GM13977 (cell line): ENCODE data around the gene SMIM35.

ENCODE experiments used
- DNase-seq: peaks from one replicate; pipeline ENCODE4 v3.0.0; 2012; ENCODE audit warnings: low spot score
- in situ Hi-C: fragments of 300-500 bp; cut with MboI; formaldehyde crosslinking; loops from one replicate; pipeline ENCODE4 v1.12.0; 2022; ENCODE audit warnings: low sequenced_read_pairs, low pct_unique_long_range_greater_than_20kb, mixed read lengths, inconsistent platforms; ENCODE audit not compliant: unreplicated experiment
- TF ChIP-seq, protein P1 (sequence below): IDR thresholded peaks from 2 replicates; pipeline ENCODE4 v1.5.1; 2012; ENCODE audit warnings: mild to moderate bottlenecking, control low read depth; ENCODE audit not compliant: insufficient read depth; ENCODE audit errors: extremely low read depth, missing control alignments

SMIM35 gene

DNA sequence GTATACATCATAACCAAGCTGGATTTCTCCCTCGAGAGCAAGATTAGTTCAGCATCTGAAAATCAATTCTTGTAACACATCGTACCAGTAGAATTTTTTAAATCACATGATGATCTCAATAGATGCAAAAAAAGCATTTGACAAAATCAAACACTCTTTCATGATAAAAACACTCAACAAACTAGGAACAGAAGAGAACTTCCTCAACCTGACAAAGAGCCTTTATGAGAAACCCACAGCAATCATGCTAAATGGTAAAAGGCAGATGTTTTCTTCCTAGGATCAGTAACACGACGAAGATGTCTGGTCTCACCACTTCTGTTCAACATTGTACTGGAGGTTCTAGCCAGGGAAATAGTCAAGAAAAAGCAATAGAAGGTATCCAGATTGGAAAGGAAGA is 44.0 kb downstream of the SMIM35 start:
- in situ Hi-C loops: no loop called here
- DNase-seq: no peak
- TF ChIP-seq, protein P1, sequence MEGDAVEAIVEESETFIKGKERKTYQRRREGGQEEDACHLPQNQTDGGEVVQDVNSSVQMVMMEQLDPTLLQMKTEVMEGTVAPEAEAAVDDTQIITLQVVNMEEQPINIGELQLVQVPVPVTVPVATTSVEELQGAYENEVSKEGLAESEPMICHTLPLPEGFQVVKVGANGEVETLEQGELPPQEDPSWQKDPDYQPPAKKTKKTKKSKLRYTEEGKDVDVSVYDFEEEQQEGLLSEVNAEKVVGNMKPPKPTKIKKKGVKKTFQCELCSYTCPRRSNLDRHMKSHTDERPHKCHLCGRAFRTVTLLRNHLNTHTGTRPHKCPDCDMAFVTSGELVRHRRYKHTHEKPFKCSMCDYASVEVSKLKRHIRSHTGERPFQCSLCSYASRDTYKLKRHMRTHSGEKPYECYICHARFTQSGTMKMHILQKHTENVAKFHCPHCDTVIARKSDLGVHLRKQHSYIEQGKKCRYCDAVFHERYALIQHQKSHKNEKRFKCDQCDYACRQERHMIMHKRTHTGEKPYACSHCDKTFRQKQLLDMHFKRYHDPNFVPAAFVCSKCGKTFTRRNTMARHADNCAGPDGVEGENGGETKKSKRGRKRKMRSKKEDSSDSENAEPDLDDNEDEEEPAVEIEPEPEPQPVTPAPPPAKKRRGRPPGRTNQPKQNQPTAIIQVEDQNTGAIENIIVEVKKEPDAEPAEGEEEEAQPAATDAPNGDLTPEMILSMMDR: no peak

DNA sequence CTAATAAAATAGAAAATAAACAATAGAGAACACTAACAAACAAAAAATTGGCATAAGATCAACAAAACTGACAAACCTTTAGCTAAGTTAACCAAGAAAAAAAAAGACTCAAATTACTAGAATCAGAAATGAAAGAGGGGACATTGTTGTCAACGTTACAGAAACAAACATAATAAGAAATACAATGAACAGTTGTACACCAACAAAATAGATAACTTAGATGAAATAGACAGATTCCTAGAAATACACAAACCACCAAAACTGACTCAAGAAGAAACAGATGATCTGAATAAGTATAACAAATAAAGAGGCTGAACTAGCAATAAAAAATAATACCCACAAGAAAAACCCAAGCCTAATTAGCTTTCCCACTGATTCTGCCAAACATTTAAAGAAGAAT is 44.6 kb downstream of the SMIM35 start:
- in situ Hi-C loops: no loop called here
- TF ChIP-seq, protein P1: no peak
- DNase-seq: no peak

DNA sequence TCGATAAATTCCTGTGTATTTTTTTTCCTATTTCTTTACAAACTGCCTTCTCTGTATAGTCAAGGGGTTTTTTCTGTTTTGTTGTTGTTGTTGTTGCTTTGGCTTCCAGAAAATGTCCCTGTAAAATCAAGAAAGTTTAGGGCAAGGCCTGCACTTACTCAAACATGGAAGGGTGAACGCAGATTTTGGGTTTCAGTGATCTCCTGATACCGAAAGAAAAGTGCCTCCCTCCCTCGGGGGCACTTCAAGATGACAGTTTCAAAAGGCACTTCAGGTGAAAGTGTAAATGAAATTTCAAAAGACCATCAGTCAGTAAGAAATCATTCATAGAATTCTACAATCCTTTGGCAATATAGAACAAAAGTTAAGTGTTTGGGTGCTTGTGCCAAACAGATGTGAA is 53.3 kb downstream of the SMIM35 start:
- DNase-seq: no peak
- in situ Hi-C loops: no loop called here
- TF ChIP-seq, protein P1: no peak

DNA sequence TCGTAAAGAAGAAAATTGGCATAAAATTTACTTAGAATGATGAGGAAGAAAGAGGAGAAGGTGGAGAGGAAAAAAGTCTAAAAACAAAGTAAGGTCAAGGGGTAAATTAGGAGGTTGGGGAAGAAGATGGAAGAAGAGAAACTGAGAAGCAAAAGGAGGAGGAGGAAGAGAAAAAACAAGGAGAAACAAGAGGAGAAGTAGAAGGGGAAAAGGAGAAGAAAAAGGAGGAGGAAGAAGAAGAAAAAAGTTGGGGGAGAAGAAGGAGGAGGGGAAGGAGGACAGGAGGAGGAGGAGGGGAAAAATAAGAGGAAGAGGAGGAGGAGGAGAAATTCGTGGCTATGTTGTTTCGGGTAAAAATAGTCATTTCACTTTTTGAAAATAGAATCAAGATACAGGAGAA is 58.1 kb downstream of the SMIM35 start:
- DNase-seq: no peak
- TF ChIP-seq, protein P1: no peak
- in situ Hi-C loops: no loop called here

DNA sequence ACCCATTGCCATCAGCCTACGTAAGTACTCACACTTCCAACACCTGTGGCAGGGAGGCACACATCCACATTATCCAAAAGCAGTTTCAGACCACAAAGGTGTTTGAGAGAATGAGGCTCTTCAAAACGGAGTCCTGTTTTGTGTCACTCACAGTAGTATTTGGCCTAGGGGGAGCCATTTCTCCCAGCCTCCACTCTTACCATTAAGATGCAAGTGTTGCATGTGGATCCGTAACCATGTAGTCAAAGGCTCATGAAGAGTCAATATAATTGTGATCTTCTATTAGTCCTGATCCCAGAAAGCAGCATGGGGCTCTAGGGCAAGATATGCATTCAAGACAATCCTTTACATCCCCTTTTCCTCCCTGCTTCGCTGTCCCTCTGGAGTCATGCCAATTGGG is 59.1 kb downstream of the SMIM35 start:
- in situ Hi-C loops: no loop called here
- DNase-seq: no peak
- TF ChIP-seq, protein P1: no peak

DNA sequence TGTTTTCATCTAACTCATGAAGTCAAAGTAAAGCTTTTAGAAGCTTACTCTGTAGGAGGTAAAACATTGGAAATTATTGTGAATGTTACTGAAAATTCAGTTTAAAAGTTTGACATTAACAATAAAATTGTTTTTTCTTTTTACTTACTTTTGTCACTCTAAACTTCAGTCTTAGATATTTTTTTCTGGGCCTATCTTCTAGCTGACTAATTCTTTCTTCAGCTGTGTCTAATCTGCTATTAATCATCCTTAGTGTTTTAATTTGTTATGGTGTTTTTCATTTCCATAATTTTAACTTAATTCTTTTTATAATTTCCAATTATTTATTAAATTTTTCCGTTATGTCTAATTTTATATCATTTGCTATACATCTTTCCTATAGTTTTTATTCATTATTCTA is 65.6 kb downstream of the SMIM35 start:
- no peak for DNase-seq
- in situ Hi-C loops: no loop called here
- TF ChIP-seq, protein P1: no peak

DNA sequence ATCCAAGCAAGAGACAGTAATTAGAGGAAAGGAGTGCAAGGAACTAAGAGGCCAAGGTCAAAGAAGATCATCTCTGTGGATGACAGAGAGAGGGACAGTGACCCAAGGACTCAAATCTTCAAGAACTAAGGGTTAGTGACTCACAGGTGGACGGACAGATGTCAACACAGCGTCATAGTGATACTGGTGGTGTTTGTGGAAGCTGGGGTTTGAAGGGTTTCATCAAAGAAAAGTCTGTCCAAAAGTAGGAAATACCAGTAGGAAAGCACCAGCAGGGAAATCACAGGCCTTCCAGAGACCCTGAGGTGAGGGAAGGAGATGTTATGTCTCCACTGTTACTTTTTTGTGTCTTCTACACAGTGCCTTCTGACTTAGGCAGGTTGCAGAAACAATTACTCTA is 68.4 kb downstream of the SMIM35 start:
- DNase-seq: no peak
- TF ChIP-seq, protein P1: no peak
- in situ Hi-C loops: no loop called here
